IPS DF 6.9 (cell line): ENCODE results near the gene TET2.
"Not testable (repeated sequence)": the region's sequence is repeated elsewhere in the genome, so short reads cannot be mapped to it uniquely, and the experiment has no call there.

Source experiments
- DNase-seq: peaks from one replicate; pipeline ENCODE4 v3.0.0-alpha.2; 2013; ENCODE audit warnings: low read depth, low spot score
- H3K27ac ChIP-seq: one replicate; pipeline ENCODE4 v1.5.1; 2013; ENCODE audit warnings: low read length, control low read depth
- H3K27me3 ChIP-seq: 2 replicates; pipeline ENCODE4 v1.6.1; 2013; ENCODE audit warnings: mild to moderate bottlenecking, low read length; ENCODE audit not compliant: control insufficient read depth, insufficient read depth
- H3K36me3 ChIP-seq: 2 replicates; pipeline ENCODE4 v1.6.1; 2013; ENCODE audit warnings: low read length; ENCODE audit not compliant: control insufficient read depth, insufficient read depth
- H3K4me1 ChIP-seq: 2 replicates; pipeline ENCODE4 v1.6.1; 2013; ENCODE audit warnings: low read length; ENCODE audit not compliant: control insufficient read depth, insufficient read depth
- H3K4me3 ChIP-seq: 2 replicates; pipeline ENCODE4 v1.5.1; 2013; ENCODE audit warnings: mild to moderate bottlenecking, low read length
- H3K9me3 ChIP-seq: 2 replicates; pipeline ENCODE4 v1.6.1; 2013; ENCODE audit warnings: low read length, inconsistent platforms; ENCODE audit not compliant: control insufficient read depth, insufficient read depth
- WGBS: extraction: QIAGEN DNeasy Blood & Tissue Kit; methylation state at CpG from one replicate; pipeline ENCODE4 v1.1.7; 2013; ENCODE audit warnings: mixed read lengths, missing lambda C conversion rate; ENCODE audit not compliant: insufficient read length, insufficient coverage; 5-methylcytosine and 5-hydroxymethylcytosine counted together

Gene TET2

DNA sequence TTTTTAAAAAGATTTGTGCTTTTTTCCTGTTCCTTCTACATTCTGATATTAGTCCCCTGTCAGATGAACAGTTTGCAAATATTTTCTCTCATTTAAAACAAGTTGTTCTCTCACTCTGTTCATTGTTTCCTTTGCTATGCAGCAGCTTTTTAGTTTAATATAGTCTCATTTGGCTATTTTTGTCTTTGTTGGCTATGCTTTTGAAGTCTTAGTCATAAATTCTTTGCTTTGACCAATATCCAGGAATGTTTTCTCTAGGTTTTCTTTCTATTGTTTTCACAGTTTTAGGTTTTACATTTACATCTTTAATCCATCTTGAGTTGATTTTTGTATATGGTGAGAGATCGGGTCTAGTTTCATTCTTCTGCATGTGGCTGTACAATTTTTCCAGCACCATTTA is 136.8 kb downstream of the TET2 start:
- H3K36me3 ChIP-seq, result no peaks in the 10 kb centered on the region
- H3K27me3 ChIP-seq, result no peaks in the 10 kb centered on the region
- no peak overlapping the region for H3K4me3 ChIP-seq
- DNase-seq, result no peak
- H3K9me3 ChIP-seq, result no peaks in the 10 kb centered on the region
- no CpG with 5 or more reads among the region's 1 CpG for WGBS
- no peaks in the 10 kb centered on the region for H3K4me1 ChIP-seq
- H3K27ac ChIP-seq, result no peak overlapping the region

DNA sequence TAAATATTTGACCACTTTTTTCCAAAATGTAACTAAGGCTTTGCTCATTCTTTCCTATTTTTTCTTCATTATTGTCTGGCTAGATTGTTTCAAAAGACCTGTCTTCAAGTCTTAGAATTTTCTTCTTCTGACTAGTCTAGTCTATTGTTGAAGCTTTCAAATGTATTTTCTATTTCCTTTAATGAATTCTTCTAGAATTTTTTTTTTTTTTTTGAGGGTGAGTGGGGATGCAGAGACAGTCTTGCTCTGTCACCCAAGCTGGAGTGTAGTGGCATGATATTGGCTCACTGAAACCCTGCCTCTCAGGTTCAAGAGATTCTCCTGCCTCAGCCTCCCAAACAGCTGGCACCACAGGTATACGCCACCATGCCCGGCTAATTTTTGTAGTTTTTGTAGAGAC is 141.4 kb downstream of the TET2 start:
- no peak for DNase-seq
- H3K4me3 ChIP-seq, result no peak overlapping the region
- no peak overlapping the region for H3K27ac ChIP-seq
- H3K9me3 ChIP-seq, result no peaks in the 10 kb centered on the region
- H3K4me1 ChIP-seq, result peaks cover 2% of the 10 kb centered on the region; the same call in 1 of the 2 replicates
- no CpG with 5 or more reads among the region's 2 CpGs for WGBS
- no peaks in the 10 kb centered on the region for H3K36me3 ChIP-seq
- H3K27me3 ChIP-seq, result no peaks in the 10 kb centered on the region

DNA sequence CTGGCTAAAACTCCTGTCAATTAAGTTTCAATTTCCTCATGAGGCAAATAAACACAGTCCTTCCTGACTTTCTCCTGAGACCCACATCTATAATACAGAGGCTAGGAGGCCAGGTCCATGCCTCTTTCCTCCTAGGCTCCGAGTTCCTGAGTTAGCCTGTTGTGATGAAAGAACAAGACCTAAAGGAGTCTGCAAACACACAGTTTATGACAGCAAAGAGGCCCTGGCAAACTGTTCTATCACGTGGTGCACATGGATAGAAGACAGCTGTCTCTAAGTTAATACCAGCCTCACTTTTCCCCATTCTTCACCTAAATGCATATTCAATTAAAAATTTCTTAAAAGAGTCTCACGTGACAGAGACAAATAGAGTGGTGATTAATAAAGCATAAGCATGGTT is 145.2 kb downstream of the TET2 start:
- Histone ChIP-seq H3K27me3 (no peaks in the 10 kb centered on the region), H3K4me1 (peaks cover 2% of the 10 kb centered on the region; the same call in 1 of the 2 replicates), H3K36me3 (no peaks in the 10 kb centered on the region), H3K4me3 (no peak overlapping the region), H3K27ac (no peak overlapping the region), H3K9me3 (no peaks in the 10 kb centered on the region)
- no CpG with 5 or more reads among the region's 3 CpGs for WGBS
- no peak for DNase-seq

DNA sequence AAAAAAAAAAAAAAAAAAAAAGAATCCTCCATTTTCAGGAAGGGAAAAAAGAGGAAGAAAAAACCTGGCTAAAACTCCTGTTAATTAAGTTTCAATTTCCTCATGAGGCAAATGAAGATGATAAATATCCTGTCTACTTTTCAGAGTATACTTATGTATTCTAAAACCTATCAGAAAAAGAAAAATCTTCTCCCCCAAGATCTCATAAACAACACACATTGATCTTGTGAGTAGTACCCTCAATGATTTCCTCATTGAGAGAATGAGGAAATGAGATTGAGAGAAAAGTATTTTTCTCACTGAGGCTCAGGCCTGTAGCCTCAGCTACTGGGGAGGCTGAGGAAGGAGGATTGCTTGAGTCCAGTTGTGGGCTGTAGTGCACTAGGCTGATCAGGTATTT is 146.7 kb downstream of the TET2 start:
- Histone ChIP-seq H3K4me1 (peaks cover 2% of the 10 kb centered on the region; the same call in 1 of the 2 replicates), H3K4me3 (no peak overlapping the region), H3K27me3 (no peaks in the 10 kb centered on the region), H3K9me3 (no peaks in the 10 kb centered on the region), H3K36me3 (no peaks in the 10 kb centered on the region), H3K27ac (no peak overlapping the region)
- no peak for DNase-seq

DNA sequence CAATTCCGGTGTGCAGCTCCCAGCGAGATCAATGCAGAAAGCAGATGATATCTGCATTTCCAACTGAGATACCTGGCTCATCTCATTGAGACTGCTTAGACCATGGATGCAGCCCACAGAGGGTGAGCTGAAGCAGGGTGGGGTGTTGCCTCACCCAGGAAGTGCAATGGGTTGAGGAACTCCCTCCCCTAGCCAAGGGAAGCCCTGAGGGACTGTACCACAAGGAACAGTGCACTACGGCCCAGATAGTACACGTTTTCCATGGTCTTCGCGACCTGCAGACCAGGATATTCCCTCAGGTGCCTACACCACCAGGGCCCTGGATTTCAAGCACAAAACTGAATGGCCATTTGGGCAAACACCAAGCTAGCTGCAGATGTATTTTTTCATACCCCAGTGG is 150.0 kb downstream of the TET2 start:
- no peak for DNase-seq
- Histone ChIP-seq H3K4me3 (no peak overlapping the region), H3K4me1 (no peaks in the 10 kb centered on the region), H3K9me3 (no peaks in the 10 kb centered on the region), H3K27me3 (no peaks in the 10 kb centered on the region), H3K36me3 (no peaks in the 10 kb centered on the region), H3K27ac (no peak overlapping the region)
- no CpG with 5 or more reads among the region's 6 CpGs for WGBS

DNA sequence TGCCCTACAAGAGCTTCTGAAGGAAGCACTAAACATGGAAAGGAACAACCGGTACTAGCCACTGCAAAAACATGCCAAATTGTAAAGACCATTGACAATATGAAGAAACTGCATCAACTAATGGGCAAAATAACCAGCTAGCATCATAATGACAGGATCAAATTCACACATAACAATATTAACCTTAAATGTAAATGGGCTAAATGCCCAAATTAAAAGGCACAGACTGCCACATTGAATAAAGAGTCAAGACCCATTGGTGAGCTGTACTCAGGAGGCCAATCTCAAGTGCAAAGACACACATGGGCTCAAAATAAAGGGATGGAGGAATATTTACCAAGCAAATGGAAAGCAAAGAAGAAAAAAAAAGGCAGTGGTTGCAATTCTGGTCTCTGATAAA is 152.4 kb downstream of the TET2 start:
- DNase-seq, H3K9me3 ChIP-seq, H3K4me1 ChIP-seq, H3K36me3 ChIP-seq, H3K27ac ChIP-seq, H3K27me3 ChIP-seq, H3K4me3 ChIP-seq: not testable (repeated sequence)
- WGBS, result no CpG with 5 or more reads among the region's 1 CpG

DNA sequence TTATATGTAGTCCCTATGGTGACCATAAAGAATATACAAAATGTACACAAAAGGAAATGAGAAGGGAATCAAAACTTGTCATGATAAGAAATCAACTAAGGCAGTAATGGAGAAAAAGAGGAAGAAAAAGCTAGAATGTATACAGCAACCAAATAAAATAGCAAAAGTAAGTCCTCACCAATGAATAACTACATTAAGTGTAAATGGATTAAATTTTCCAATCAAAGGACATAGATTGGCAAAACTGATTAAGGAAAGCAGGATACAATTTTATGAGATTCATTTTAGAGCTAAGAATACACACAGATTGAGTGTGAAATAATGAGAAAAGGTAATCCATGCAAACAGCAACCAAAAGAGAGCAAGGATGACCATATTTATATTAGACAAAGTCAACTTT is 157.4 kb downstream of the TET2 start:
- Histone ChIP-seq H3K4me1 (no peaks in the 10 kb centered on the region), H3K27me3 (no peaks in the 10 kb centered on the region), H3K27ac (no peak overlapping the region), H3K36me3 (no peaks in the 10 kb centered on the region), H3K9me3 (no peaks in the 10 kb centered on the region), H3K4me3 (no peak overlapping the region)
- no peak for DNase-seq

DNA sequence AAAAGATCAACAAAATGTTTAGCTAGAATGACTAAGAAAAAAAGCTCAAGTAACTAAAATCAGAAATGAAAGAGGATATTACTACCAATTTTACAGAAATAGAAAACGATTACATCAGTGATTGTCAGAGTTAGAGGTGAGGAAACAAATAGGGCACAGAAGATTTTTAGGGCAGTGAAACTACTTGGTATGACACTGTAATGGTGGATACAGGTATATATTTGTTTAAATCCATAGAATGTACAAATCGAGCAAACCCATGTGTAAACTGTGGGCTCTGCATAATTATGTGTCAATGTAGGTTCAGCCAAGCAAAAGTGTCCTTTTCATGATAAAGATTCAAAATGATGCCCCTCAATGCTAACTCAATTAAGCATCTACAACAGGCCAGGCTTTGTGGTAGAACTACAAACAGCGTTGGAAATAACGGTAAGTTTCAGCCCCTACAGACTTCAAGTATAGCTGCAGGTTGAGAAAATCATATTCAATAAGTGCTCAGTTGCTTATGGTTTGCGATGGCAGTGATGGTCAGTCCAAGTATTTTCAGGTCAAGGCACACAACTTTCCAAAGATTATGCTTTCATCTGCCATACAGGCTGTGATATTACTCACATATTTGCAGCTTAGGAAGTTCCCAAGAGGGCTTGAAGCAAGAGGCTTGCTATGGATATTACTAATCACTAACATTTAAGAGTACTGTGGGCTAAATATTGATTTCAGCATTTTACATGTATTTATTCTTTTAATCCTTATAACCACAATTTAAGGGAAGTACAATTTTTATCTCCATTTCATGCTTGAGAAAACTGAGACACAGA is 158.6 kb downstream of the TET2 start:
- Histone ChIP-seq H3K9me3 (no peaks in the 10 kb centered on the region), H3K27ac (no peak overlapping the region), H3K4me1 (no peaks in the 10 kb centered on the region), H3K36me3 (no peaks in the 10 kb centered on the region), H3K4me3 (no peak overlapping the region), H3K27me3 (no peaks in the 10 kb centered on the region)
- no CpG with 5 or more reads among the region's 5 CpGs for WGBS
- no peak for DNase-seq

DNA sequence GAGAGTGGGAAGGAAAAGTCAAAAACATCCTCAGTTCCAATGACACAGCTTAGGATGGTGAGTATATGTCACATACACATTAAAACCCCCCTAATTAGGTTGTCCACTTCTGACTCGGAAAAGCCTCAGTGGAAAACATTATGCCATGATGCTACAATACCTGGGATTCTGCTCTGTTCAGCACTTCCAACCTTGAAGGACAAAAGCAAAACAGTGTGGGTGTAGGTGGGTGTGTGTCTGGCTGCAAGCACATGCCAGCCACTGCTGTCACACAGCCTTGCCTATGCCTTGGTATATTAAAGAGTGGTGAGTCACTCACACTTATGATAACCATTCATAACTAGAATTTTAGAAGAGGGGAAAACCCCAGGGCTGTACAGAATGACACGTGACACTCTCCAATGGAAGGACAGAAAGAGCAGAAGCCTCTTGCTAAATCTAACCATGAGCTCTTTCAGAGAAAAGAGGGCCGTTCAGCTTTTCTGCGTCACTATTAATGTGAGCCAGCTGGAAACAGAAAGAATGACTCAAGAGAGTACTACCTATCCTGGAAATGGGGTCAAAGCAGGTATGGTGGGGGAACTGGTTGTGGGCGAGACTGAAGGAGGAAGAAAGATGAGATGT is 159.6 kb downstream of the TET2 start:
- WGBS, result no CpG with 5 or more reads among the region's 5 CpGs
- DNase-seq, result no peak
- Histone ChIP-seq H3K9me3 (no peaks in the 10 kb centered on the region), H3K27ac (no peak overlapping the region), H3K27me3 (no peaks in the 10 kb centered on the region), H3K4me1 (no peaks in the 10 kb centered on the region), H3K4me3 (no peak overlapping the region), H3K36me3 (no peaks in the 10 kb centered on the region)

DNA sequence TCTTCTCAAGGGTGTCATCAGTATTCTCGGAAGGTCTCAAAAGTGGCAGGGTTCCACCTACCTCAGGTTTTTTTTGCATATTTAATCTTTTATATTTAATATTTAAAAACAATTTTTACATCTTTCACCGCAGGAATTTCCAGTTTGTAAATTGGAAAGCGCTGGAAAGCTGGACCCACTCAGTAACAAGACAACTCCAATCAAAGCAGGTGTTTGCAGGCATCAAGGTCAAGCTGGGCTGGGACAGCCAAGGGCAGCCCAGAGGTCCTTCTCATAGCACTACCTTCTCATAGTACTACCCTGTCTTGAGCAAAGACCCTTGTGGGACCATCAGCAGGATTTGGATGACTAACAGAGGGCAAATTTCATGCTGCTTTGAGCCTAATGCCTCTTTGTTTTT is 160.1 kb downstream of the TET2 start:
- Histone ChIP-seq H3K9me3 (no peaks in the 10 kb centered on the region), H3K4me1 (no peaks in the 10 kb centered on the region), H3K27me3 (no peaks in the 10 kb centered on the region), H3K4me3 (no peak overlapping the region), H3K36me3 (no peaks in the 10 kb centered on the region), H3K27ac (no peak overlapping the region)
- WGBS, result no CpG with 5 or more reads among the region's 3 CpGs
- DNase-seq, result no peak

DNA sequence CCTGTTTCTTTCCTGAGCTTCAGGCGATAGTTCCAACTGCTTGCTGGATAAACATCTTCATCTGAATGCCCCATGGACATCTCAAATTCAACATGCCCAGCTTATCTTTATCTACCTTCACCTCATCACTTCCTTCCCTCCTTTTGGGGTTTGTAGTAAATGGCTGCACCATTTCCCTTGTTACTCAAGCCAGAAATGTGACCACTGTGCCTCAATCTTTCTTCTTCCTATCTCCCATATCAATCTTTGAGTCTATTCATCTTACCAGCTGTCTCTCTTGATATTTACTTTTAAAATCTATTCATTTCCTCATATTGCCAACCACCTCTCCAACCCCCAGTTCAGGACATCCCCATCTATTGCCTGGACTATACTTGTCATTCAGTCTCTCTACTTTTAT is 171.8 kb downstream of the TET2 start:
- no CpG with 5 or more reads among the region's 1 CpG for WGBS
- H3K4me3 ChIP-seq, result no peak overlapping the region
- DNase-seq, result no peak

More for the DNA sequence above, 171.8 kb downstream of the TET2 start:
- Histone ChIP-seq H3K9me3 (no peaks in the 10 kb centered on the region), H3K4me1 (no peaks in the 10 kb centered on the region), H3K36me3 (no peaks in the 10 kb centered on the region), H3K27me3 (no peaks in the 10 kb centered on the region), H3K27ac (no peak overlapping the region)
